ENCODE results near the gene EPB41L4B.

The EPB41L4B gene

GRCh38 chr9:109205526-109205925, 115.3 kb downstream of the EPB41L4B start:
- no peak for ATAC-seq
- TF ChIP-seq ISL1 (CRISPR knock-in tag; IDR thresholded peaks at IDR 0.05) (no peak), ZC3H10 (CRISPR knock-in tag; IDR thresholded peaks at IDR 0.05) (no peak), CREB5 (CRISPR knock-in tag; IDR thresholded peaks at IDR 0.05; ENCODE audit: low read depth) (no peak), BACH2 (CRISPR knock-in tag; IDR thresholded peaks at IDR 0.05; ENCODE audit: borderline replicate concordance) (no peak), OSR1 (CRISPR knock-in tag; IDR thresholded peaks at IDR 0.05) (no peak), ZFP30 (CRISPR knock-in tag; IDR thresholded peaks at IDR 0.05) (no peak), ESRRG (CRISPR knock-in tag; IDR thresholded peaks at IDR 0.05) (no peak), ZFP3 (CRISPR knock-in tag; IDR thresholded peaks at IDR 0.05) (no peak), CSDC2 (CRISPR knock-in tag; IDR thresholded peaks at IDR 0.05) (no peak), POU6F1 (CRISPR knock-in tag; IDR thresholded peaks at IDR 0.05; ENCODE audit: borderline replicate concordance, low read depth) (no peak), PPARA (CRISPR knock-in tag; IDR thresholded peaks at IDR 0.05; ENCODE audit: borderline replicate concordance) (no peak), ZNF8 (CRISPR knock-in tag; IDR thresholded peaks at IDR 0.05) (no peak), TCF4 (CRISPR knock-in tag; IDR thresholded peaks at IDR 0.05; ENCODE audit: borderline replicate concordance) (no peak)
- TF ChIP-seq, protein P1, sequence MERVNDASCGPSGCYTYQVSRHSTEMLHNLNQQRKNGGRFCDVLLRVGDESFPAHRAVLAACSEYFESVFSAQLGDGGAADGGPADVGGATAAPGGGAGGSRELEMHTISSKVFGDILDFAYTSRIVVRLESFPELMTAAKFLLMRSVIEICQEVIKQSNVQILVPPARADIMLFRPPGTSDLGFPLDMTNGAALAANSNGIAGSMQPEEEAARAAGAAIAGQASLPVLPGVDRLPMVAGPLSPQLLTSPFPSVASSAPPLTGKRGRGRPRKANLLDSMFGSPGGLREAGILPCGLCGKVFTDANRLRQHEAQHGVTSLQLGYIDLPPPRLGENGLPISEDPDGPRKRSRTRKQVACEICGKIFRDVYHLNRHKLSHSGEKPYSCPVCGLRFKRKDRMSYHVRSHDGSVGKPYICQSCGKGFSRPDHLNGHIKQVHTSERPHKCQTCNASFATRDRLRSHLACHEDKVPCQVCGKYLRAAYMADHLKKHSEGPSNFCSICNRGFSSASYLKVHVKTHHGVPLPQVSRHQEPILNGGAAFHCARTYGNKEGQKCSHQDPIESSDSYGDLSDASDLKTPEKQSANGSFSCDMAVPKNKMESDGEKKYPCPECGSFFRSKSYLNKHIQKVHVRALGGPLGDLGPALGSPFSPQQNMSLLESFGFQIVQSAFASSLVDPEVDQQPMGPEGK (CRISPR knock-in tag; IDR thresholded peaks at IDR 0.05; ENCODE audit: borderline replicate concordance) = no peak
- TF ChIP-seq, protein P2, sequence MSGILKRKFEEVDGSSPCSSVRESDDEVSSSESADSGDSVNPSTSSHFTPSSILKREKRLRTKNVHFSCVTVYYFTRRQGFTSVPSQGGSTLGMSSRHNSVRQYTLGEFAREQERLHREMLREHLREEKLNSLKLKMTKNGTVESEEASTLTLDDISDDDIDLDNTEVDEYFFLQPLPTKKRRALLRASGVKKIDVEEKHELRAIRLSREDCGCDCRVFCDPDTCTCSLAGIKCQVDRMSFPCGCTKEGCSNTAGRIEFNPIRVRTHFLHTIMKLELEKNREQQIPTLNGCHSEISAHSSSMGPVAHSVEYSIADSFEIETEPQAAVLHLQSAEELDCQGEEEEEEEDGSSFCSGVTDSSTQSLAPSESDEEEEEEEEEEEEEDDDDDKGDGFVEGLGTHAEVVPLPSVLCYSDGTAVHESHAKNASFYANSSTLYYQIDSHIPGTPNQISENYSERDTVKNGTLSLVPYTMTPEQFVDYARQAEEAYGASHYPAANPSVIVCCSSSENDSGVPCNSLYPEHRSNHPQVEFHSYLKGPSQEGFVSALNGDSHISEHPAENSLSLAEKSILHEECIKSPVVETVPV (CRISPR knock-in tag; IDR thresholded peaks at IDR 0.05) = no peak

- ATAC-seq = no peak
- TF ChIP-seq SNAI2 (CRISPR knock-in tag; IDR thresholded peaks at IDR 0.05) (no peak), RARB (CRISPR knock-in tag; IDR thresholded peaks at IDR 0.05) (no peak), OSR1 (CRISPR knock-in tag; IDR thresholded peaks at IDR 0.05) (no peak), TSHZ2 (CRISPR knock-in tag; IDR thresholded peaks at IDR 0.05) (no peak), ZNF565 (CRISPR knock-in tag; conservative IDR thresholded peaks at IDR 0.05; ENCODE audit: low read depth) (no peak), ZNF8 (CRISPR knock-in tag; IDR thresholded peaks at IDR 0.05) (no peak), POU6F1 (CRISPR knock-in tag; IDR thresholded peaks at IDR 0.05; ENCODE audit: borderline replicate concordance, low read depth) (no peak)
- TF ChIP-seq, protein P2 (CRISPR knock-in tag; IDR thresholded peaks at IDR 0.05) = no peak
Observed at GRCh38 chr9:109203761-109204360, 117.0 kb downstream of the EPB41L4B start.
